ENCODE data around the gene IRF4.

The IRF4 gene

DNA sequence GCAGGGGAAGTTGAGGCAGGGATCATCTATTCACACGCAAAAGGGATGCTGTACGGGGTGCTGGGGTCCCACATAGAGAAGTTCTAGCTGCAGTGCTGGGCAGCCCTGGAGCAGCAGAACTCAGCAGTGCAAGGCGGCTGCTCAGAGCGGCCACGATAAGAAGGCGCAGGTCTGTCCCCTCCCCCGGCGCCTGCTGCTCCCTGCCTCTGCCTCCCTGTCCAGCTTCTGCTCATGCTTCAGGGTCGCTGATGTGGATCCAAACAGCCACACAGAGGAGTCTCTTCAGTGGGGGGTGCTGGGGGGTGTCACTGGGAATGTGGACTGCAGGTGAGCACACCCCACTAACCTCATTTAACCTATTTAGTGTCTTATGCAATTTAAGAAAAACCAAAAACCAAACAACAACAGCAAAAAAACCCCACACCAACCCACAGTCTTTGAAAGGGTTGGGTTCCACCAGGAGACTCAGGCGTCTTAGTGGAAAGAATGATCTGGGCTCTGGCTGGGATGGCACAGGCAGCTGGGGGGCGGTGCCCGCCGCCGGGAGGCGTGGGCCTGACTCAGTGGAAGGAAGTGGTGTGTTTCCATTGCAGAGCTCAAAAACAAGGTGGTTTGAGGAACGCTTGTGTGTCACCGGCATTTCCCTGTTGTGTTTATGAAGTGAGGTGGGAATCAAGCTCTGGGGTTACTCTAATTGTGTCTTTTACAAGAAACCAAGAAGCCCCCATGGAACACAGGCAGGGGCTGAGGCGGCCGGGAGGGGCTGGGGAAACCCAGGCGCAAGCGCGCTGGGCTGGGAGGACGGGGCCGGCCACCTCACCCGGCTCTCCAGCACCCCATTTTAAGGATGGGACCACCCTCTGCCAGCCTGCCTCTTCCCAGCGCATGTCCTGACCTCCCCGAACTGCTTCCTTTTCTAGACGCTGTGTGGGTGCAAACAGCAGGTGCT lies 55.1 kb downstream of the IRF4 start:
- H3K4me3 ChIP-seq (ENCODE audit: low read depth, low read length), result no peak overlapping the region
- TF ChIP-seq, protein P1, sequence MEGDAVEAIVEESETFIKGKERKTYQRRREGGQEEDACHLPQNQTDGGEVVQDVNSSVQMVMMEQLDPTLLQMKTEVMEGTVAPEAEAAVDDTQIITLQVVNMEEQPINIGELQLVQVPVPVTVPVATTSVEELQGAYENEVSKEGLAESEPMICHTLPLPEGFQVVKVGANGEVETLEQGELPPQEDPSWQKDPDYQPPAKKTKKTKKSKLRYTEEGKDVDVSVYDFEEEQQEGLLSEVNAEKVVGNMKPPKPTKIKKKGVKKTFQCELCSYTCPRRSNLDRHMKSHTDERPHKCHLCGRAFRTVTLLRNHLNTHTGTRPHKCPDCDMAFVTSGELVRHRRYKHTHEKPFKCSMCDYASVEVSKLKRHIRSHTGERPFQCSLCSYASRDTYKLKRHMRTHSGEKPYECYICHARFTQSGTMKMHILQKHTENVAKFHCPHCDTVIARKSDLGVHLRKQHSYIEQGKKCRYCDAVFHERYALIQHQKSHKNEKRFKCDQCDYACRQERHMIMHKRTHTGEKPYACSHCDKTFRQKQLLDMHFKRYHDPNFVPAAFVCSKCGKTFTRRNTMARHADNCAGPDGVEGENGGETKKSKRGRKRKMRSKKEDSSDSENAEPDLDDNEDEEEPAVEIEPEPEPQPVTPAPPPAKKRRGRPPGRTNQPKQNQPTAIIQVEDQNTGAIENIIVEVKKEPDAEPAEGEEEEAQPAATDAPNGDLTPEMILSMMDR (IDR thresholded peaks at IDR 0.05; ENCODE audit: control insufficient read depth, extremely low read depth, insufficient read depth), result no peak
- no peak for DNase-seq (ENCODE audit: low read depth)

DNA sequence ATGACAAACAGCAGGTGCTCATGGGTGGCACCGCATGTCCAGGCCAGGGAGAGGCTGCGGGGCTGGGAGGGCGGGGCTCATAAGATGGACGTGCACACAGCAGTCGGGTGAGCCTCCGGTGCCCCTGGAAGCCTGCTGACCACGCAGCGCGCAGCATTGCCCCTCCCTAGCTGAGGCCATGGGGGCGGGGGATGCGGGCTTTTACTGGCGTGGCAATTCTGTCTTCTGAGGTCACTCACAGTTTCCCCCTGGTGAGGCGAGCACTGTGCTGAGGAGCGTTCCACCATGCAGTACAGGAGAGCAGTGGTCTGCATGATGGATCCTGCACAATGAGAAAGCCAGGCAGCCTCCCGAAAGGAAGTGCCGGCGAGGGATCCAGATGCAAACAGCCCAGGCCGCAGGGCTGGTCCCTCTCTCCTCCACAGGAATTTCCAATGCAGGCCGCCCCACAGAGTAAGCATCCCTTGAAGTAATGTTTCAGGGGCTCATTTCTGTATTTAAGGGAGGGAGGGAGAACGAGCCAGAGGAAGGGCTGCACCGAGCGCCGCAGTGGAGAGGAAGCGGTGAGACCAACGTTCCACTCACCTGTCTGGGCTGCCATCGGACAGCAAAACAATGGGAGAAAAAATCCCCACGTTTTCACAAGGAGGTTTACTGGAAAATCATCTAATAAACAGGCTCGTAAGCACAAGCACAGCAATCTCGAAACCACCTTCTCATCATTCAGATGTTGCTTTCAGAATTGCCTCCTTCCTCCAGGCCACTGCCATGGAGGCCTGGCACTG lies 56.0 kb downstream of the IRF4 start:
- H3K4me3 ChIP-seq (ENCODE audit: low read depth, low read length), result no peak overlapping the region
- no peak for DNase-seq (ENCODE audit: low read depth)
- TF ChIP-seq, protein P1 (IDR thresholded peaks at IDR 0.05; ENCODE audit: control insufficient read depth, extremely low read depth, insufficient read depth), result no peak

DNA sequence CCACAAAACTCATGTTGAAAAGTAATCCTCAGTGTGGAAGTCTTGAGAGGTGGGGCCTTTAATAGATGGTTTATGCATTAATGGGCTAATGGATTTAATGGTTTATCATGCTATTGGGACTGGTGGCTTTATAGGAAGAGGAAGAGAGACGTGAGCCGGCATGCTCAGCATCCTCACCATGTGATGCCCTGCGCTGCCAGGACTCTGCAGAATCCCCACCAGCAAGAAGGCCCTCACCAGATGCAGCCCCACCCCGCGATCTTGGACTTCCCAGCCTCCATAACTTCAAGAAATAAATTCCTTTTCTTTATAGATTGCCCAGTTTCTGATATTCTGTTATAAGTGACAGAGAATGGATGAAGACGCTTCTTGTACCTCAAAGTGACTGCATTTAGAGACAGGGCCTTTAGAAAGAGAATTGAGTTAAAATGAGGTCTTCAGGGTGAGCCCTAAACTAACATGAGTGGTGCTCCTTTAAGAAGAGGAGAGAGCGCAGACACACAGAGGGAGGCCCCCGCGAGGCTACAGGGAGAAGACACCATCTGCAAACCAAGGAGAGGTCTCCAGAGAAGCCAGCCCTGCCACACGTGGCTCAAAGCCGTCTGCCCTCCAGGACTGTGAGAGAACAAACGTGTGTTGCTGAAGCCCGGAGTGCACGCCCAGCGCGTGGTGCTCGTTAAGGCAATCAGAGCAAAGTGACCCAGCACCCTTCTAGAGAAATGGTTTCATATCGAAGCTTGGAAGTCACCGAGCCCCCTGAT lies 56.9 kb downstream of the IRF4 start:
- TF ChIP-seq, protein P1 (IDR thresholded peaks at IDR 0.05; ENCODE audit: control insufficient read depth, extremely low read depth, insufficient read depth), result no peak
- no peak for DNase-seq (ENCODE audit: low read depth)
- H3K4me3 ChIP-seq (ENCODE audit: low read depth, low read length), result no peak overlapping the region

DNA sequence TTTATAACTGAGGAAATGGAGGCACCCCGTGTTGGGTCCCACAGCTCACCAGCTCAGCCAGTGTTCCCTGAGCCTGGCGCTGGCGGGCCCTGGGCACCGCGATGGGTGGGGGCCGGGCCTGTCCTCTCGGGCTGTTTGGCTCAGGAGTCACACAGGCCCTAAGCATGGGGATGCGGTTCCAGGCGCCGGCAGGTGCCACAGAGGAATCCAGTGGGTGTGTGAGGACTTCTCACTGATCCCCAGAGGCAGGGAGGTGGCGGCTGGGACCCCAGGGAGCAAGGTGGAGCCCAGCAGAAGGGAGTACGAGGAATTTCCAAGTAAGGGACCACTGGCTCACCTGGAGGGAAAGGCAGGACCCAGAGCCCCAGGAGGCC lies 57.5 kb downstream of the IRF4 start:
- TF ChIP-seq, protein P1 (IDR thresholded peaks at IDR 0.05; ENCODE audit: control insufficient read depth, extremely low read depth, insufficient read depth), result no peak

GRCh38 chr6:449486-450419 lies 58.2 kb downstream of the IRF4 start:
- DNase-seq (ENCODE audit: low read depth), result no peak
- H3K4me3 ChIP-seq (ENCODE audit: low read depth, low read length), result no peak overlapping the region
- TF ChIP-seq, protein P1 (IDR thresholded peaks at IDR 0.05; ENCODE audit: control insufficient read depth, extremely low read depth, insufficient read depth), result no peak

More for the DNA sequence above, 57.5 kb downstream of the IRF4 start:
- no peak overlapping the region for H3K4me3 ChIP-seq (ENCODE audit: low read depth, low read length)
- no peak for DNase-seq (ENCODE audit: low read depth)

DNA sequence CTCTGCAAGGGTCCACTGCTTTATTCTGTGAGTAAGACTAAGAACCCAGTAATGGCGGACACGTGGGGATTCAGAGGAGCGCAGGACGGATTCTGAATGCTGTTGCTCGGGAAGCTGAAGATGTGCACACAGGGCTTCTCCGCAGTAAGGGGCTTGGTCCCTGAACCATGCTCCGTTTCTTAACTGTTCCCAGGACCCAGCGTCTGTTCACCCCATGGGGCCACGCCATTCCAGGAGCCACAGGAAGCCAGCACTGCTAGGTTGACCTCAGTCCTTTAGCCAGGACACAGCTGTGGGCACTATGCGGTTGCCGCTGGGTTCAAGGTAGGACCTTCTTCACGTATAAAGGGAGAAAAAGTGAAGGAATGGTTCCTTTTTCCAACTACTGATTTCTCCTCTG lies 59.8 kb downstream of the IRF4 start:
- DNase-seq (ENCODE audit: low read depth), result no peak
- TF ChIP-seq, protein P1 (IDR thresholded peaks at IDR 0.05; ENCODE audit: control insufficient read depth, extremely low read depth, insufficient read depth), result no peak
- H3K4me3 ChIP-seq (ENCODE audit: low read depth, low read length), result no peak overlapping the region
